Progenitor cell of endocrine pancreas (in vitro differentiated cells): ENCODE measurements around the gene ZNF281. TPM values are rescaled to one million over a fixed set of nuclear protein-coding genes. Genes with fewer than 3 reads are reported as not detected.
A peak's percentile ranks its signal among the peaks of the same experiment; 100 is the strongest.

ENCODE experiments used
- DNase-seq: peaks from one replicate; pipeline ENCODE4 v3.0.0; 2021; ENCODE audit warnings: low spot score; ENCODE audit not compliant: unreplicated experiment
- H3K27ac Mint-ChIP-seq: 2 replicates; pipeline ENCODE4 v1.8.0; 2021; ENCODE audit warnings: mild to moderate bottlenecking, moderate library complexity, mixed read lengths
- H3K27me3 Mint-ChIP-seq: 2 replicates; pipeline ENCODE4 v1.8.0; 2021; ENCODE audit warnings: mixed read lengths
- H3K36me3 Mint-ChIP-seq: 2 replicates; pipeline ENCODE4 v1.8.0; 2022; ENCODE audit warnings: mixed read lengths; ENCODE audit not compliant: insufficient read depth
- H3K4me1 Mint-ChIP-seq: 2 replicates; pipeline ENCODE4 v1.8.0; 2021; ENCODE audit warnings: low read depth, mixed read lengths
- H3K4me3 Mint-ChIP-seq: 2 replicates; pipeline ENCODE4 v1.8.0; 2021; ENCODE audit warnings: low read depth, mild to moderate bottlenecking, moderate library complexity, mixed read lengths
- H3K9me3 Mint-ChIP-seq: 2 replicates; pipeline ENCODE4 v1.8.0; 2021; ENCODE audit warnings: low read depth, mixed read lengths
- CTCF ChIP-seq: fragments of 200-600 bp; sonication (generic); IDR thresholded peaks from one replicate; pipeline ENCODE4 v1.5.0; 2021; ENCODE audit warnings: antibody characterized with exemption, mild to moderate bottlenecking; ENCODE audit not compliant: unreplicated experiment
- total RNA-seq: library from RNA; stranded (reverse); gene quantifications from 2 replicates; pipeline ENCODE4 v1.2.1, GENCODE V29; 2021

ZNF281 gene
- total RNA-seq, 1 donor from 2014 or later: 34.2 TPM

- Mint-ChIP-seq H3K4me3 (no peak overlapping the region), H3K27ac (peak overlapping the region; percentile 82), H3K27me3 (no peaks in the 10 kb centered on the region), H3K9me3 (no peaks in the 10 kb centered on the region), H3K36me3 (no peaks in the 10 kb centered on the region), H3K4me1 (peaks cover 43% of the 10 kb centered on the region)
- TF ChIP-seq CTCF: no peak
- no peak for DNase-seq
These were observed 35.1 kb downstream of the ZNF281 start for GRCh38 chr1:200374569-200375295.

GRCh38 chr1:200373811-200374231 lies 36.0 kb downstream of the ZNF281 start:
- Mint-ChIP-seq H3K36me3 (no peaks in the 10 kb centered on the region), H3K4me3 (peak overlapping the region; percentile 59), H3K4me1 (peaks cover 50% of the 10 kb centered on the region), H3K9me3 (no peaks in the 10 kb centered on the region), H3K27ac (peak overlapping the region; percentile 82), H3K27me3 (no peaks in the 10 kb centered on the region)
- TF ChIP-seq CTCF: no peak
- no peak for DNase-seq

GRCh38 chr1:200372885-200373181 lies 37.0 kb downstream of the ZNF281 start:
- no peak for TF ChIP-seq CTCF
- Mint-ChIP-seq H3K27me3 (no peaks in the 10 kb centered on the region), H3K4me3 (no peak overlapping the region), H3K9me3 (no peaks in the 10 kb centered on the region), H3K27ac (peak overlapping the region; percentile 63), H3K4me1 (peaks cover 59% of the 10 kb centered on the region), H3K36me3 (no peaks in the 10 kb centered on the region)
- DNase-seq: no peak

GRCh38 chr1:200372095-200372884 lies 37.5 kb downstream of the ZNF281 start:
- Mint-ChIP-seq H3K4me1 (peaks cover 60% of the 10 kb centered on the region), H3K27ac (peak overlapping the region; percentile 85), H3K4me3 (no peak overlapping the region), H3K27me3 (no peaks in the 10 kb centered on the region), H3K36me3 (no peaks in the 10 kb centered on the region), H3K9me3 (no peaks in the 10 kb centered on the region)
- no peak for DNase-seq
- TF ChIP-seq CTCF: no peak

GRCh38 chr1:200369706-200370105 lies 40.1 kb downstream of the ZNF281 start:
- no peaks in the 10 kb centered on the region for H3K27me3 Mint-ChIP-seq
- H3K4me3 Mint-ChIP-seq: peak overlapping the region; percentile 0
- no peaks in the 10 kb centered on the region for H3K36me3 Mint-ChIP-seq
- peak overlapping the region; percentile 85 for H3K27ac Mint-ChIP-seq
- DNase-seq: no peak
- H3K4me1 Mint-ChIP-seq: peaks cover 63% of the 10 kb centered on the region
- no peak for TF ChIP-seq CTCF
- H3K9me3 Mint-ChIP-seq: no peaks in the 10 kb centered on the region
